Small intestine (tissue), 7 donors: Measurements from ENCODE around the gene PDE4D. TPM values are rescaled to one million over a fixed set of nuclear protein-coding genes. Genes with fewer than 3 reads are reported as not detected.
A peak's percentile ranks its signal among the peaks of the same experiment; 100 is the strongest.

Experiments used
- DNase-seq, 2 donors: peaks; one replicate each; pipeline versions ENCODE4 v3.0.0 to v3.0.0-alpha.2; 2013
- FAIRE-seq: peaks from 2 replicates; lab custom pipeline; 2012; peaks lifted over from hg19 to GRCh38; lab: Jason Lieb, UNC
- H3K27ac ChIP-seq, 3 donors: one replicate each; pipeline ENCODE4 v1.5.1; 2013; ENCODE audit warnings: low read length in 2 of 3, mild to moderate bottlenecking in 2 of 3, control low read depth in 1 of 3, inconsistent platforms in 1 of 3, low read depth in 1 of 3, moderate library complexity in 1 of 3
- H3K27me3 ChIP-seq, 3 donors: one replicate each; pipeline ENCODE4 v1.6.1; 2013; ENCODE audit warnings: low read length in 3 of 3, inconsistent platforms in 1 of 3; ENCODE audit not compliant: control insufficient read depth in 3 of 3, insufficient read depth in 3 of 3
- H3K36me3 ChIP-seq, 3 donors: one replicate each; pipeline ENCODE4 v1.6.1; 2013; ENCODE audit warnings: low read length in 3 of 3, inconsistent platforms in 1 of 3, low read depth in 1 of 3, mild to moderate bottlenecking in 1 of 3, moderate library complexity in 1 of 3; ENCODE audit not compliant: control insufficient read depth in 3 of 3, insufficient read depth in 2 of 3
- H3K4me1 ChIP-seq, 3 donors: one replicate each; pipeline ENCODE4 v1.6.1; 2013; ENCODE audit warnings: low read length in 2 of 3, inconsistent platforms in 1 of 3, low read depth in 1 of 3, mild to moderate bottlenecking in 1 of 3, moderate library complexity in 1 of 3; ENCODE audit not compliant: control insufficient read depth in 3 of 3, insufficient read depth in 2 of 3
- H3K4me3 ChIP-seq, 3 donors: one replicate each; pipeline ENCODE4 v1.5.1; 2013; ENCODE audit warnings: low read length in 3 of 3, control low read depth in 1 of 3, inconsistent platforms in 1 of 3, low read depth in 1 of 3, mild to moderate bottlenecking in 1 of 3, moderate library complexity in 1 of 3
- H3K9me3 ChIP-seq, 2 donors: one replicate each; pipeline ENCODE4 v1.6.1; 2013; ENCODE audit warnings: low read depth in 1 of 2, low read length in 1 of 2; ENCODE audit not compliant: control insufficient read depth in 2 of 2, insufficient read depth in 1 of 2
- WGBS, 3 donors: extraction: QIAGEN DNeasy Blood & Tissue Kit; methylation state at CpG; one replicate each; pipeline ENCODE4 v1.1.7; 2013; 5-methylcytosine and 5-hydroxymethylcytosine counted together
- polyA plus RNA-seq, 4 donors: library from polyadenylated mRNA; stranded (reverse) in 3 of 4; unstranded in 1 of 4; fragments of 200-250 nt in 3 of 4; fragments of 120-200 nt in 1 of 4; gene quantifications; one replicate each; pipeline versions ENCODE4 v1.2.1 to v1.2.3, GENCODE V29; 2013
- donor health status: healthy with polysubstance abuse.
- donor health status: control.
- donor health status: control.
- donor health status: Bipolar disorder and iron deficiency.
- donor health status: healthy.

PDE4D gene
- polyA plus RNA-seq, 4 donors: 2.9 to 16.2 (median 5.3) TPM

DNA sequence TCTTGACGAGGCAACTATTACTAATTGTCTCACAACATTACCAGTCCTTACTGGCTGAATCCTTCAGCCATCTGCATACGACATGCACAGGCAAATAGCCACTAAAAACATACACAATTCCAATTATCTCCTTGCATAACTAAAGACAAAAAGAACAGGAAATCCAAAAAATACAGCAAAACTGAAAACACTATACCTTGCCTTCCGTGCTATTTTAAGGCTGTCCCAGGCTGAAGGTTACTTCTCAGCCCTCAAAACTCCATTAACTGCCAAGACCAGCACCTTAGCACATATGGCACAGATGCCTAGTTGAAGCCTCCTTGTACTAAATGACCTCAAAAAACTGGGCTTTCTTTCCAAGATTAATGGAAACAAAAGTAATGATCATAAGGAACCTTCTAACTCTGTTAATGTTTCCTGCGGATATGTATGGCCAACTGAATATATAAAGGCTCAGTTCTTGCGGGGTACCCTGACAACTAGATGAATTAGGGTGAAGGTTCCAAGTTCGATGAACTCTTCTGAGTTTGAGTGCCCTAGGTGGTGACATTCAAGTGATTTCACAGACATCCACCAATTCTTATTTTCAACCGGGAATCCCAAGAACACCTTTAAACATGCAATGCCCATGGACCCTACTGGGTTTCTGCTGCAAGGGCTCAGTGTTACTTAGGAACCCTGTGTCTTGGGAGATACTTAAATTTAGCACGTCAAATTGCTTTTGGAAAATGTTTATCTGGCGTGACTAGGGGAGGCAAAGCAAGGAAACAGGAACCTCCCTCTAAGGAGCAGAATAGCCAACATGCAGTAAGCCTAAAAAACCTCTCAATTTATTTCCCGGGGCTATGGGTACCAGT, 855.4 kb downstream of the PDE4D start:
- Histone ChIP-seq H3K4me3 (peak overlapping the region; percentile 54 to 93 (median 71)), H3K36me3 (peaks cover 0 to 2% (median 0%) of the 10 kb centered on the region in 3 donors), H3K27me3 (no peaks in the 10 kb centered on the region), H3K4me1 (peaks cover 0 to 19% (median 9%) of the 10 kb centered on the region in 3 donors), H3K9me3 (no peaks in the 10 kb centered on the region), H3K27ac (peak overlapping the region; percentile 8 to 88 (median 29))
- WGBS, 3 donors: 48 to 66% (median 59%) methylated on average over 10 of the region's 10 CpGs
- peak in 1 of 2 donors; percentile 9 for DNase-seq
- no peak for FAIRE-seq

DNA sequence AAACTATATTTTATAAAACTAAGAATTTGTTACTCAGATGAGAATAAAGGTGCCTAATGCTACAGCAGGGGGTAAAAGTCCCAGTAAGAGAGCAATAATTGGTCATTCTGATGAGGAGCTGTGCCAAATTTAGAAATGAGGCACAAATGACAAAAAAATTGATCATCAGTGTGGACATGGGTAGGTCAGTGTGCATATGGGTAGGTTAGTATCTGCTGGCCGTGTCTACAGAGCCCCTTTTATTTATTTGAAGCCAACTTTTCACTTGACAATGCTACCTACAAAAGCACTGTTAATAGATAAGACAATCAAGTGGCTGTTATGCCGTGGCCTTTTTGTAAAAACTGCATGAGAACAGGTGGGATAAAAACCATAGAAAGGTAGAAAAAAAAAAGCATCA, 856.1 kb downstream of the PDE4D start:
- FAIRE-seq (no peak), DNase-seq (no peak)
- Histone ChIP-seq H3K27ac (peak overlapping the region in 1 of 3 donors; percentile 61), H3K4me3 (no peak overlapping the region), H3K36me3 (no peaks in the 10 kb centered on the region), H3K27me3 (no peaks in the 10 kb centered on the region), H3K4me1 (peaks cover 0 to 19% (median 9%) of the 10 kb centered on the region in 3 donors), H3K9me3 (no peaks in the 10 kb centered on the region)
- 70 to 80% (median 79%) methylated on average over 2 of the region's 2 CpGs for whole genome bisulfite sequencing, 3 donors

DNA sequence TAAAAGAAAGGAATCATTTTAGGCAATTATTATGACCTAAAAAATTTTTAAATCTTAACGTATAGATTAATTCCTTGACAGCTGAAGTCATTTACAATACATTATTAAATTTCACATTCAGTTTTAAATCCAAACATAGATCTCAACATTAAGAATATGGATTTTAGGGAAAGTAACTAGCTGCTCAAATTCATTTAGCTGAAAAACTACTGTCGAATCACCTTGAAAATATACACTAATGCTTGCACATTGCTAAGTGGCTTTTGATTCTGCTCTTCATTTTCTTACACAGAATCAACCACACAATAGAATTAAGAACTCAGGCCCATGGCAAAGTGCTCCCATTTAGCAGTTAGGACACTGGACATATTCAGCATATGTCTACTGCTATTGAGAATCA, 856.5 kb downstream of the PDE4D start:
- Histone ChIP-seq H3K4me3 (no peak overlapping the region), H3K36me3 (no peaks in the 10 kb centered on the region), H3K27ac (no peak overlapping the region), H3K9me3 (no peaks in the 10 kb centered on the region), H3K4me1 (peaks cover 0 to 19% (median 9%) of the 10 kb centered on the region in 3 donors), H3K27me3 (no peaks in the 10 kb centered on the region)
- DNase-seq (no peak), FAIRE-seq (peak; percentile 72)
- 72 to 78% (median 73%) methylated on average over 2 of the region's 2 CpGs for WGBS, 3 donors

DNA sequence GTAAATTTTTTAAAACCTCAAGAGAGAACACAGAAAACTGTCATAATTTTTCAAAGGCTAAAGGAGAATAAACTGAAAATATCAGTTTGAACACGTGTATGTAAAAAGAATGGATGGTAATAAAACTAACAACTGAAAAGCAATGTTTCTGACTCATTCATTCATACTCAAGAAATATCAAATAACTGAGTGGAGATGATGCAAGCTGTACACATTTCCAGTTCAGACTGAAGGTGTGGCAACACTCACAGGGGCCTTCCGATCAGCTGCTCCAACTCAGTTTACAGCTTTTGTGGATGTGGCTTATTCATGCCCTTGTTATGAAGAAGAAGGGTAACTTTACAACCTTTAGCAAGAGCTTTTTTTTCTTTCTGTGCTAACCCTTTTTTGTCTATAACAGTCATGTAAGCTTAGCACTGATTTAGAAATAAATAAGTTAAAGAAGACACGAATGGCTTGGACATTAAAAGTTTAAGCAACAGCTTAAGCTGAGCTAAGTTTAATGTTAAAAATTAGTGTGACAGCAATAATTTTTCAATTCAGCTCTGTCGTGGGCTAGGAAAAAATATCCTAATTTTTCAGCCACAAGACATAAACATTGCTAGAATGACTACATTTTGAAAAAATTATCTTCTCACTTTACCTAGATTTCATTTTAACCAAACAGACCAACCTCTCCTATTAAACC, 857.1 kb downstream of the PDE4D start:
- peak; percentile 36 to 78 for DNase-seq
- Histone ChIP-seq H3K9me3 (no peaks in the 10 kb centered on the region), H3K4me1 (peaks cover 0 to 19% (median 9%) of the 10 kb centered on the region in 3 donors), H3K4me3 (no peak overlapping the region), H3K36me3 (no peaks in the 10 kb centered on the region), H3K27me3 (no peaks in the 10 kb centered on the region), H3K27ac (no peak overlapping the region)
- FAIRE-seq: no peak
- WGBS, 3 donors: 48 to 57% (median 49%) methylated on average over 4 of the region's 4 CpGs

DNA sequence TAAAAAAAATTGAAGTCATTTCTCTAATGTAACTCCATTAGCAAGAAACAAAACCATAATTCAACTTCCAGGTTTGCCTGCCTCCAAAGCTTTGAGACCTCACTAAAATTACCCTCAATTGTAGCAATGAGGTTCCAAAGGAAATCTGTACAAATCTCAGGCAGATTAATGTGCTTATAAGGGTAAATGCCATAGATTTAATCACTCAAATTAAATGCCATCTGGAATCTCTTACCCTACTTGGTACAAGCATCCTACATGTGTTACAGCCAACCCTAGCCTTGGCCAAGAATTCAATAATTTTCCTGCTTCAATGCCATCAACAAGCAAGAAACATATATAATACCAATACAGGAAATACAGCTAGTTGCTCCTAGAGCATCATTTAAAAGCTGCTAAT, 857.8 kb downstream of the PDE4D start:
- H3K4me1 ChIP-seq: peaks cover 0 to 19% (median 9%) of the 10 kb centered on the region in 3 donors
- FAIRE-seq (no peak), DNase-seq (no peak)
- no peaks in the 10 kb centered on the region for H3K36me3 ChIP-seq
- H3K4me3 ChIP-seq: no peak overlapping the region
- no peak overlapping the region for H3K27ac ChIP-seq
- H3K27me3 ChIP-seq: no peaks in the 10 kb centered on the region
- H3K9me3 ChIP-seq: no peaks in the 10 kb centered on the region

DNA sequence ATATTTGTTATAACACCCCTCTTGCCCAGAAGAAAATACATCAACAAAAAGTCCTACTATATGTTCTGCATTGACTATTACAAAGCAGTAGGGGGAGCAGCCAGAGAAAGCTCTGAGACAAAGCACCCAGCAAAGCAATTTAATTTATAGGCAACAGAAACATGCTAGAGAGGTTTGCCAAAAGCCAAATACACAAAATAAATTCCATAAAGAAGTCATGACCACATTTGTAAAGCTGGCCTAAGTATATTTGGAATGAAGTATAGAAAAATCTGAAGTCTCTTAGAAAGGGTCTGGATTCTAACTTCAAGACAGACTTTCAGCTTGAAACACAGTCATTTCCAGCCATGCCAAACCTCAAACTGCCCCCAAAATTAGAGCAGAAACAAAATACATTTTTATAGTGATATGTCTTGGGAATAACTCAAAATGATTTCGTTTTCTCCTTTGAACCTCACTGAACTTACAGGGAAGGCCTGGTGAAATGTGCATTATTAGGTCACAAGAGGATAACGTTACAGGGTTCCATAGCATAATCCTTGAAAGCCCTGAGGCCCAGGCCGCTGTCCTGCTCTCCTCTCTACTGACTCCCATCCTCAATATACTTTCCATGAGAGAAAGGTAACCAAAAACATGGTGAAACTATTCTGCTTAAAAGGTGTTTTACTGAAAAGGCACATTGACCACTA, 858.9 kb downstream of the PDE4D start:
- no peaks in the 10 kb centered on the region for H3K27me3 ChIP-seq
- FAIRE-seq: no peak
- H3K36me3 ChIP-seq: no peaks in the 10 kb centered on the region
- peak; percentile 35 to 37 for DNase-seq
- H3K4me1 ChIP-seq: peaks cover 0 to 13% (median 6%) of the 10 kb centered on the region in 3 donors
- 61 to 72% (median 65%) methylated on average over 3 of the region's 3 CpGs for WGBS, 3 donors
- peak overlapping the region in 1 of 3 donors; percentile 19 for H3K27ac ChIP-seq
- H3K4me3 ChIP-seq: no peak overlapping the region
- no peaks in the 10 kb centered on the region for H3K9me3 ChIP-seq

DNA sequence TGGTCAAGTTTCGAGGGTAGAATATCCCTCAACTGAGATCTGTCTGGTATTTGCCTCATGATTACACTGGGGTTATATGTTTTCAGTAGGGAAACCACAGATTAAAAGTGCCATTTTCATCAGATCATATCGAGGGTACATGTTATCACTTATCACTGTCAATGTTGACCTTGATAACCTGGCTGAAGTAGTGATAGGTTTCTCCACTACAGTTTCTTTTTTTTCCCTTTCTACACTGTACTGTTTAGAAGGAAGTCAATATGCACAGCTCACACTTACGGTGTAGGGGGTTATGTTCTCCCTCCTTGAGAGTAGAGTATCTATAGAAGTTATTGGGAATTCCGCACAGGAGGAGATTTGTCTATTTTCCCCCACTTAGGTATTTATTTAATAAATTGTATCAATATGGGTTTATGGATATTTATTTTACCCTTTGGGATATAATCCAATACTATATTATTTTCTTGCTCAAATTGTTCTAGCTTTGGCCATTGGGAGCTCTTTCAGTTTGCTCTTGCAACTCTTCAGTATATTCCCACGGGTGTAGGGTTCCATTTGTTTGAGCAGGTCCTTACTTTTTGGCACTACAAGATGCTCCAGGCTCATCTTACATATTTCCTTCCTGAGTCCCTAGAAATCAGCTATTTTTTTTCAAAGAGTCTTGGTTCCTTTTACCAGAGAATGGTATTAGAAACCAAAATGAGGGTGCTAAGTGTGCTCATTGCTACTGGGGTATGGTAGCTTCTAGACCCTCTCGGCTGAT, 866.2 kb downstream of the PDE4D start:
- no peak for FAIRE-seq

More for the DNA sequence above, 866.2 kb downstream of the PDE4D start:
- no peak overlapping the region for H3K27ac ChIP-seq
- H3K4me1 ChIP-seq: no peaks in the 10 kb centered on the region
- H3K27me3 ChIP-seq: no peaks in the 10 kb centered on the region
- no peak for DNase-seq
- no peaks in the 10 kb centered on the region for H3K9me3 ChIP-seq
- no peaks in the 10 kb centered on the region for H3K36me3 ChIP-seq
- H3K4me3 ChIP-seq: no peak overlapping the region
- WGBS, 3 donors: 89 to 92% (median 91%) methylated on average over 6 of the region's 6 CpGs
